Measurements from ENCODE around the gene ANKRD13B.

GRCh38 chr17:29557085-29557738 is 35.7 kb upstream of the ANKRD13B start:
- TF ChIP-seq CTCF (IDR thresholded peaks at IDR 0.05) (no peak), POLR2AphosphoS5 (IDR thresholded peaks at IDR 0.05; ENCODE audit: low read depth, low read length) (no peak), REST (IDR thresholded peaks at IDR 0.05; ENCODE audit: insufficient read depth in 1 of 2, low read depth in 2 of 2, low read length in 1 of 2) (no peak)
